ENCODE measurements around the gene BCLAF3. TPM values are rescaled to one million over a fixed set of nuclear protein-coding genes. Genes with fewer than 3 reads are reported as not detected.

BCLAF3 gene
- polyA plus RNA-seq (2013, experiment 1 of 2), result 4.5 TPM
- 4.8 TPM for polyA plus RNA-seq (2013, experiment 2 of 2)

DNA sequence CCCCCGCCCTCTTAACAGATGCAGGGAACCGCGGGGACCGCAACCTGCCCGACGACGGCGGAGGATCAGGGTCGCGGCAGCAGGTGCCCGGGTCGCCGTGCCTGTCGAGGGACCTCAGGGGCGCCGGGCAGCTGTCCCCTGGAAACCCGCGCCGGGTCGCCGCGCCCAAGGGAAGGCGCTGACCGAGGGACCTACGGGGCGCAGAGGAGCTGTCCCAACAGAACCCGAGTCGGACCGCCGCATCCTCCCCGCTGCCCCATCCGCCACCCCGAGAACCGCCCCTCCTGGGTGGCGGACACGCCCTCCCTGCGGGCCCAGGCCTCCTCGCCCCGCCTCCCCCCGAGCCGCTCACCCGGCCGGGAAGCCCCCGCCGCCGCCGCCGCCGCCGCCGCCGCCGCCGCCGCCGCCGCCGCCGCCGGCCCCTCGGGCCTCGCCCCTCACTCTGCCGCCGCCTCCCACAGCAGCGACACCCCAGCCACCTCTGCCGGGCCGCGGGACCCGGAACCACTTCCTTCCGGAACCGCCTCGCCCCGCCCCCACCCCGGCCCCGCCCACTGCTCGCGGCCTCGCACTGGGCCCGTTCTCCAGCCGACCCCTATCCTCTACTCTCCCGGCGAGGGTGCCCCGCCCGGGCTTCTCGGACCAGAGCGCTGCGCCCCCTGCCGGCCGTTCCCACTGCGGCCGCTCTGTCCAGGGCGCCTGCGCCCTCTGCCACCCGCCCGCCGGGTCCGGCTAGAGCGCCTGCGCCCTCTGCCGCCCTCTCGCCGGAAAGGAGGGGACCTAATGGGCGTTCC, at the start of gene BCLAF3:
Gene BCLAF3, minus strand, starts transcription at position 506 of the 794 bp plus-strand sequence. CDS start 20,797 bp downstream, outside the sequence.
- H3K23ac ChIP-seq (ENCODE audit: low read depth, low read length, poor library complexity), result no peak within 1 kb of the TSS
- H3K4me3 ChIP-seq (ENCODE audit: low read length in 2 of 2), result peak within 1 kb of the TSS; percentile 67 to 92
- H3K36me3 ChIP-seq (replicated peaks in 1 of 2; ENCODE audit: control insufficient read depth in 2 of 2, insufficient read depth in 2 of 2, low read length in 2 of 2), result peaks cover 0 to 5% of the 10 kb centered on the region in 2 donors
- DNase-seq (ENCODE audit: low spot score), result peak; percentile 84
- no peak within 1 kb of the TSS for H2BK5ac ChIP-seq (ENCODE audit: low read length)
- WGBS, 2 donors (ENCODE audit: extremely low coverage in 2 of 2, insufficient read length in 2 of 2, insufficient replicate concordance in 1 of 2), result no CpG with 5 or more reads among the region's 103 CpGs
- H3K79me1 ChIP-seq (ENCODE audit: low read depth, low read length), result no peaks in the 10 kb centered on the region
- no peaks in the 10 kb centered on the region for H3K9me3 ChIP-seq (replicated peaks in 1 of 2; ENCODE audit: control insufficient read depth in 2 of 2, insufficient read depth in 1 of 2, low read depth in 1 of 2, low read length in 2 of 2)
- H3K9ac ChIP-seq (ENCODE audit: low read depth, low read length, poor library complexity), result peak within 1 kb of the TSS; percentile 81
- peak within 1 kb of the TSS; percentile 40 for H3K4me2 ChIP-seq (ENCODE audit: insufficient read depth, low read length, poor library complexity, severe bottlenecking)
- no peak within 1 kb of the TSS for H2BK120ac ChIP-seq (ENCODE audit: low read depth, low read length)
- peak within 1 kb of the TSS; percentile 87 for H2AFZ ChIP-seq (ENCODE audit: low read length)
- no peak within 1 kb of the TSS for H2AK5ac ChIP-seq (ENCODE audit: low read depth, low read length)
- no peak within 1 kb of the TSS for H3K14ac ChIP-seq (ENCODE audit: low read length)
- no peak within 1 kb of the TSS for H3K27ac ChIP-seq (replicated peaks; ENCODE audit: low read length)
- no peaks in the 10 kb centered on the region for H3K4me1 ChIP-seq (ENCODE audit: control insufficient read depth in 2 of 2, insufficient read depth in 1 of 2, low read depth in 1 of 2, low read length in 2 of 2)
- no peak within 1 kb of the TSS for H4K91ac ChIP-seq (ENCODE audit: low read depth, low read length, poor library complexity)
- H3K27me3 ChIP-seq (ENCODE audit: control insufficient read depth in 3 of 3, insufficient read depth in 3 of 3, low read depth in 1 of 3, low read length in 3 of 3), result no peaks in the 10 kb centered on the region
- H2BK12ac ChIP-seq (ENCODE audit: low read length), result no peak within 1 kb of the TSS
- no peak within 1 kb of the TSS for H2BK15ac ChIP-seq (ENCODE audit: low read length)
- peak within 1 kb of the TSS; percentile 76 for H3K18ac ChIP-seq (ENCODE audit: low read length)
- H3K4ac ChIP-seq (ENCODE audit: low read length), result no peak within 1 kb of the TSS
- H4K8ac ChIP-seq (ENCODE audit: low read depth, low read length), result no peak within 1 kb of the TSS

DNA sequence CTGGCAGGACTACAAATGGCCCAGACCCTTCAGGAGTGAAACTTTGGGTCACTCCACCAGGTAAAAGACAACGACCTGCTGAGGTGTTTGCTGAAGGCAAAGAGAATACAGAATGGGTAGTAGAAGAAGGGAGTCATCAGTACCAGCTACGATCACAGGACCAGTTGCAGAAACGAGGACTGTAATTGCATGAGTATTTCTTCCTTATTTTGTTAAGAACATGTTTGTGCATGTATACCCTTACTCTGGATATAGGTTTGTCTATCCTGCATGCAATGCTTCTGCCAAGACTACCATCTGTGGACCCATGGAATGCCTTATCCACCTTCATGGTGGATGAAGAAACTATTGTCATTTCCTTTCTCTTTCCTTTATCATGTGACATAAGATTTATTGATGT, 48.1 kb upstream of the BCLAF3 start:
- Histone ChIP-seq H3K9ac (ENCODE audit: low read depth, low read length, poor library complexity) (no peak overlapping the region), H3K4me3 (ENCODE audit: low read length in 2 of 2) (no peak overlapping the region), H2BK15ac (ENCODE audit: low read length) (no peak overlapping the region), H2AK5ac (ENCODE audit: low read depth, low read length) (no peak overlapping the region), H4K91ac (ENCODE audit: low read depth, low read length, poor library complexity) (no peak overlapping the region), H3K27ac (replicated peaks; ENCODE audit: low read length) (no peak overlapping the region), H2BK12ac (ENCODE audit: low read length) (no peak overlapping the region), H2BK5ac (ENCODE audit: low read length) (no peak overlapping the region), H3K4me1 (ENCODE audit: control insufficient read depth in 2 of 2, insufficient read depth in 1 of 2, low read depth in 1 of 2, low read length in 2 of 2) (no peaks in the 10 kb centered on the region), H3K4me2 (ENCODE audit: insufficient read depth, low read length, poor library complexity, severe bottlenecking) (no peak overlapping the region), H3K4ac (ENCODE audit: low read length) (no peak overlapping the region), H2BK120ac (ENCODE audit: low read depth, low read length) (no peak overlapping the region), H3K23ac (ENCODE audit: low read depth, low read length, poor library complexity) (no peak overlapping the region), H3K18ac (ENCODE audit: low read length) (no peak overlapping the region), H3K9me3 (replicated peaks in 1 of 2; ENCODE audit: control insufficient read depth in 2 of 2, insufficient read depth in 1 of 2, low read depth in 1 of 2, low read length in 2 of 2) (no peaks in the 10 kb centered on the region), H3K79me1 (ENCODE audit: low read depth, low read length) (no peaks in the 10 kb centered on the region), H4K8ac (ENCODE audit: low read depth, low read length) (no peak overlapping the region), H3K14ac (ENCODE audit: low read length) (no peak overlapping the region), H3K36me3 (replicated peaks in 1 of 2; ENCODE audit: control insufficient read depth in 2 of 2, insufficient read depth in 2 of 2, low read length in 2 of 2) (no peaks in the 10 kb centered on the region), H3K27me3 (ENCODE audit: control insufficient read depth in 3 of 3, insufficient read depth in 3 of 3, low read depth in 1 of 3, low read length in 3 of 3) (peaks cover 0 to 3% (median 0%) of the 10 kb centered on the region in 3 experiments), H2AFZ (ENCODE audit: low read length) (no peak overlapping the region)
- DNase-seq (ENCODE audit: low spot score), result no peak
- WGBS, 2 donors (ENCODE audit: extremely low coverage in 2 of 2, insufficient read length in 2 of 2, insufficient replicate concordance in 1 of 2), result no CpG with 5 or more reads among the region's 3 CpGs

DNA sequence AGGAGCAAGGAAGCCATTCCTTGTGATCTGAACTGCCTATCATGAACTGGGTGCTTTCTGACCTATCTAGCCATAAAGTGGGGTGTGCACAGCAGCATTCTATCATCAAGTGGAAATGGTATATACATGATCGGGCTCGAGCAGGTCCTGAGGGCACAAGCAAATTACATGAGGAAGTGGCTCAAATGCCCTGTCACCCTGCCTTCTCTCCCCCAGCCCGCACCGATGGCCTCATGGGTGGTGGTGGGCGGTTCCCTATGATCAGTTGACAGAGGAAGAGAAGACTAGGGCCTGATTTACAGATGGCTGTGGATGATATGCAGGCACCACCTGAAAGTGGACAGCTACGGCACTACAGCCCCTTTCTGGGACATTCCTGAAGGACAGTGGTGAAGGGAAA, 46.3 kb upstream of the BCLAF3 start:
- H4K91ac ChIP-seq (ENCODE audit: low read depth, low read length, poor library complexity), result no peak overlapping the region
- H2BK5ac ChIP-seq (ENCODE audit: low read length), result no peak overlapping the region
- H3K4me2 ChIP-seq (ENCODE audit: insufficient read depth, low read length, poor library complexity, severe bottlenecking), result no peak overlapping the region
- no peaks in the 10 kb centered on the region for H3K9me3 ChIP-seq (replicated peaks in 1 of 2; ENCODE audit: control insufficient read depth in 2 of 2, insufficient read depth in 1 of 2, low read depth in 1 of 2, low read length in 2 of 2)
- no peak overlapping the region for H3K9ac ChIP-seq (ENCODE audit: low read depth, low read length, poor library complexity)
- H2BK12ac ChIP-seq (ENCODE audit: low read length), result no peak overlapping the region
- WGBS, 2 donors (ENCODE audit: extremely low coverage in 2 of 2, insufficient read length in 2 of 2, insufficient replicate concordance in 1 of 2), result no CpG with 5 or more reads among the region's 6 CpGs
- no peak overlapping the region for H3K14ac ChIP-seq (ENCODE audit: low read length)
- H2BK15ac ChIP-seq (ENCODE audit: low read length), result no peak overlapping the region
- H2AK5ac ChIP-seq (ENCODE audit: low read depth, low read length), result no peak overlapping the region
- no peak overlapping the region for H3K4ac ChIP-seq (ENCODE audit: low read length)
- no peaks in the 10 kb centered on the region for H3K4me1 ChIP-seq (ENCODE audit: control insufficient read depth in 2 of 2, insufficient read depth in 1 of 2, low read depth in 1 of 2, low read length in 2 of 2)
- no peak for DNase-seq (ENCODE audit: low spot score)
- no peak overlapping the region for H2BK120ac ChIP-seq (ENCODE audit: low read depth, low read length)
- H3K27me3 ChIP-seq (ENCODE audit: control insufficient read depth in 3 of 3, insufficient read depth in 3 of 3, low read depth in 1 of 3, low read length in 3 of 3), result peaks cover 0 to 3% (median 0%) of the 10 kb centered on the region in 3 experiments
- no peak overlapping the region for H2AFZ ChIP-seq (ENCODE audit: low read length)
- H3K18ac ChIP-seq (ENCODE audit: low read length), result no peak overlapping the region
- no peak overlapping the region for H3K4me3 ChIP-seq (ENCODE audit: low read length in 2 of 2)
- no peaks in the 10 kb centered on the region for H3K36me3 ChIP-seq (replicated peaks in 1 of 2; ENCODE audit: control insufficient read depth in 2 of 2, insufficient read depth in 2 of 2, low read length in 2 of 2)
- H3K79me1 ChIP-seq (ENCODE audit: low read depth, low read length), result no peaks in the 10 kb centered on the region
- no peak overlapping the region for H4K8ac ChIP-seq (ENCODE audit: low read depth, low read length)
- H3K27ac ChIP-seq (replicated peaks; ENCODE audit: low read length), result no peak overlapping the region
- no peak overlapping the region for H3K23ac ChIP-seq (ENCODE audit: low read depth, low read length, poor library complexity)

DNA sequence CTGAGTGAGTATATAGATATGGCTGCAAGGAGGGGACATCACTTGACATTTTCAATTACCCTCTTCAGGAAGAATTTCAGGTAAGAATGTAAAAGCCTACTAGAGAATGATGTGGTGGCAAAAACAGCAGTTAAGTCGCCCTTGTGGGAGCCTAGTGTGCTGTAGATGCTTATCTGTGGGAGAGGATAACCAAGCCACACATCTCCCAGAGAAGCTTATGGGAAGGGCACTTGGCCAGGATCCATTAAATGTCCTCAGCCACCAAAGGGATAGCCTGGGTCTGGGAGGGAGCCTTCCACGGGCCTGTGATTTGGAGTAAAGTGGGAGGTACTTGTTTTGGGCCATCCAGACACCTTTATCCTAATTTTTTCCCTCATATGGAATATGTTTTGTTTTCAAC, 41.3 kb upstream of the BCLAF3 start:
- no peak overlapping the region for H2AFZ ChIP-seq (ENCODE audit: low read length)
- no peak overlapping the region for H3K27ac ChIP-seq (replicated peaks; ENCODE audit: low read length)
- no peaks in the 10 kb centered on the region for H3K27me3 ChIP-seq (ENCODE audit: control insufficient read depth in 3 of 3, insufficient read depth in 3 of 3, low read depth in 1 of 3, low read length in 3 of 3)
- no peak overlapping the region for H3K18ac ChIP-seq (ENCODE audit: low read length)
- no peak overlapping the region for H3K23ac ChIP-seq (ENCODE audit: low read depth, low read length, poor library complexity)
- no peak overlapping the region for H3K14ac ChIP-seq (ENCODE audit: low read length)
- no peak overlapping the region for H4K91ac ChIP-seq (ENCODE audit: low read depth, low read length, poor library complexity)
- no peak overlapping the region for H2BK120ac ChIP-seq (ENCODE audit: low read depth, low read length)
- whole genome bisulfite sequencing, 2 donors (ENCODE audit: extremely low coverage in 2 of 2, insufficient read length in 2 of 2, insufficient replicate concordance in 1 of 2), result no CpG with 5 or more reads among the region's 2 CpGs
- H2BK15ac ChIP-seq (ENCODE audit: low read length), result no peak overlapping the region
- no peaks in the 10 kb centered on the region for H3K36me3 ChIP-seq (replicated peaks in 1 of 2; ENCODE audit: control insufficient read depth in 2 of 2, insufficient read depth in 2 of 2, low read length in 2 of 2)
- no peak overlapping the region for H4K8ac ChIP-seq (ENCODE audit: low read depth, low read length)
- no peak overlapping the region for H3K9ac ChIP-seq (ENCODE audit: low read depth, low read length, poor library complexity)
- no peak overlapping the region for H2BK12ac ChIP-seq (ENCODE audit: low read length)
- no peak overlapping the region for H3K4me2 ChIP-seq (ENCODE audit: insufficient read depth, low read length, poor library complexity, severe bottlenecking)
- no peak for DNase-seq (ENCODE audit: low spot score)
- H2AK5ac ChIP-seq (ENCODE audit: low read depth, low read length), result no peak overlapping the region
- no peaks in the 10 kb centered on the region for H3K9me3 ChIP-seq (replicated peaks in 1 of 2; ENCODE audit: control insufficient read depth in 2 of 2, insufficient read depth in 1 of 2, low read depth in 1 of 2, low read length in 2 of 2)
- H3K4ac ChIP-seq (ENCODE audit: low read length), result no peak overlapping the region
- H3K4me3 ChIP-seq (ENCODE audit: low read length in 2 of 2), result no peak overlapping the region
- no peak overlapping the region for H2BK5ac ChIP-seq (ENCODE audit: low read length)
- no peaks in the 10 kb centered on the region for H3K4me1 ChIP-seq (ENCODE audit: control insufficient read depth in 2 of 2, insufficient read depth in 1 of 2, low read depth in 1 of 2, low read length in 2 of 2)
- H3K79me1 ChIP-seq (ENCODE audit: low read depth, low read length), result no peaks in the 10 kb centered on the region

Data from neuronal stem cell (in vitro differentiated cells).